ENCODE measurements around the gene SLC6A12.

- TF ChIP-seq CTCF (IDR thresholded peaks at IDR 0.05) (no peak), POLR2A (IDR thresholded peaks at IDR 0.05) (no peak), EP300 (IDR thresholded peaks at IDR 0.05) (no peak)
Measured at GRCh38 chr12:252636-253035, 38.7 kb upstream of the SLC6A12 start.
